ENCODE data around the gene TXN.
"Not testable (repeated sequence)": the region's sequence is repeated elsewhere in the genome, so short reads cannot be mapped to it uniquely, and the experiment has no call there.

The TXN gene

DNA sequence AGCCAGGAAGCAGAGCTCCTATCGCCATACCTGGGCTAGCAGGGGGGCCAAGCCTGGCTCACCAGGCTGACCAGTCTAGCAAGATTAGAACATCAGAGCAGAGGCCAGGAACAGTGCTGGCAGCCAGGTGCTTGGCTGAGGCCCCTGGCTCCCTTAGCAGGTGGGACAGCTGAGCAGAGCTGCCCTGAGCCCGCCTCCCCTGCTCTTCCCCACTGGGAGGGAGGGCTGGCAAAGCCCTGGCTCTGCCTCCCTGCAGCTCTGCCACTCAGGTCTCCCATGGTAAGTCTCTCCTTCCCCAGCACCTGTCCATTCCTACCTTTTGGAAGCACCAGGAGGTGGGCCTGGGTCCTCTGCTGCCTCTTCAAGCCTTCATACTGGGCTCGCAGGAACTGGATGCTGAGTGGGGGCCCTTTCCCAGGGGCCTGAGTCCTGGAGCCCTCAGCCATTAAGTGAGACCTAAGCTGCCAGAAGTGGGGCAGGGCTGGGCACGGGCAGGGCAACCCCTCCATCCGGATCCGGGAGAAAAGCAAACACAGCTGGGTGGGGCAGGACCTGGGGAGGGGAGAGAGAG is 49.2 kb downstream of the TXN start:
- DNase-seq = no peak

GRCh38 chr9:110206389-110206788 is 49.9 kb downstream of the TXN start:
- DNase-seq = no peak

DNA sequence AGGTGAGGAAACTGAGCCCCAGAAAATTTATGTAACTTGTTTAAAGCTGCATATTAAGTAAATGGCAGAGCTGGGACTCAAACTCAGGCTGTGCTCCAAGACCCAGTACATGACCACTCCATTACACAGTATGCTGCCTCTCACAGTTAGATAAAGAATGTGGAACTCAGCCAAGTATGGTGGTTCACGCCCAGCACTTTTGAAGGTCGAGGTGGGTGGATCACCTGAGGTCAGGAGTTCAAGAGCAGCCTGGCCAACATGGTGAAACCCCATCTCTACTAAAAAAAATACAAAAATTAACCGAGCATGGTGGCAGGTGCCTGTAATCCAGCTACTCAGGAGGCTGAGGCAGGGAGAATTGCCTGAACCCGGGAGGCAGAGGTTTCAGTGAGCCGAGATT is 50.7 kb downstream of the TXN start:
- not testable (repeated sequence) for DNase-seq

DNA sequence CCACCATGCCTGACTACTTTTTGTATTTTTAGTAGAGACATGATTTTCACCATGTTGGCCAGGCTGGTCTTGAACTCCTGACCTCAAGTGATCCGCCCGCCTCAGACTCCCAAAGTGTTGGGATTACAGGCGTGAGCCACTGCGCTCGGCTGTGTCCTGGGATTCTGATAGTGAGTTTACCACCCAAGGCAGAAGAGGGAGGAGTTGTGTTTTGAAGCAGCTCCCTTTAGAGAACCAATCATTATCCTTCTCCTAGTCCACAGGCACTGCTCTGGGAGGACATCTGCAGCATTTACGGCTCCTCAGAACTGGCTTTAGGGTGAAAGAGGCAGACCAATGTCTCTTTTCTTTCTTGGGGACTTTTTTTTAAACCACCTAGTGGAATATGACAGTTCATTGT is 54.1 kb downstream of the TXN start:
- no peak for DNase-seq

GRCh38 chr9:110199643-110200042 is 56.7 kb downstream of the TXN start:
- DNase-seq = no peak

DNA sequence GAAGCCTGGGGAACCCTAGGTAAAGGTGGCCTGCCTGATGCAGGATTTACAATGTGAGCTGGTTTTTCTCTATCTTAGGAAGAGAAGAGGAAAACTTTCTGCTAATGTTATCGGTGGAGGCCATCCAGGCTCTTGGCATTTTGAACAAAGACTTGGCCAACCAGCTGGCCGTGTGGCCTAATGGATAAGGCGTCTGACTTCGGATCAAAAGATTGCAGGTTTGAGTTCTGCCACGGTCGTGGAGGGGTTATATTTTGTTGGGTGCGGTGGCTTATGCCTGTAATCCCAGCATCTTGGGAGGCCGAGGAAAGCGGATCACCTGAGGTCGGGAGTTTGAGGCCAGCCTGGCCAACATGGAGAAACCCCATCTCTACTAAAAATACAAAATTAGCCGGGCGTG is 58.0 kb downstream of the TXN start:
- DNase-seq = no peak

GRCh38 chr9:110197330-110198187 is 58.7 kb downstream of the TXN start:
- DNase-seq = no peak

DNA sequence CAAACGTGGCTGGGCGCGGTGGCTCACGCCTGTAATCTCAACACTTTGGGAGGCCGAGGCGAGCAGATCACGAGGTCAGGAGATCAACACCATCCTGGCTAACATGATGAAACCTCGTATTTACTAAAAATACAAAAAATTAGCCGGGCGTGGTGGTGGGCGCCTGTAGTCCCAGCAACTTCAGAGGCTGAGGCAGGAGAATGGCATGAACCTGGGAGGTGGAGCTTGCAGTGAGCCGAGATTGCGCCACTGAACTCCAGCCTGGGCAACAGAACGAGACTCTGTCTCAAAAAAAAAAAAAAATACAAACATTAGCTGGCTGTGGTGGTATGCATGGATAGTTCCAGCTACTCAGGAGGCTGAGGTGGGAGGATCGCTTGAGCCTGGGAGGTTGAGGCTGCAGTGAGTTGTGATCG is 60.2 kb downstream of the TXN start:
- DNase-seq = not testable (repeated sequence)
